NCI-H2107 treated with DMSO at 0.1 percent for 48 hours (cell line): Measurements from ENCODE around the gene CSNK2B.

Source experiments
- DNase-seq: peaks from one replicate; lab custom pipeline; 2025; ENCODE audit not compliant: unreplicated experiment; lab: John Stamatoyannopoulos, UW

Gene CSNK2B

GRCh38 chr6:31660381-31661261, 5.3 kb upstream of the CSNK2B start, which contains the start of gene C6orf47:
Gene C6orf47, minus strand, starts transcription at chr6:31660778. Its CDS starts 831 bp downstream, at chr6:31659947.
- DNase-seq = peak; percentile 30

DNA sequence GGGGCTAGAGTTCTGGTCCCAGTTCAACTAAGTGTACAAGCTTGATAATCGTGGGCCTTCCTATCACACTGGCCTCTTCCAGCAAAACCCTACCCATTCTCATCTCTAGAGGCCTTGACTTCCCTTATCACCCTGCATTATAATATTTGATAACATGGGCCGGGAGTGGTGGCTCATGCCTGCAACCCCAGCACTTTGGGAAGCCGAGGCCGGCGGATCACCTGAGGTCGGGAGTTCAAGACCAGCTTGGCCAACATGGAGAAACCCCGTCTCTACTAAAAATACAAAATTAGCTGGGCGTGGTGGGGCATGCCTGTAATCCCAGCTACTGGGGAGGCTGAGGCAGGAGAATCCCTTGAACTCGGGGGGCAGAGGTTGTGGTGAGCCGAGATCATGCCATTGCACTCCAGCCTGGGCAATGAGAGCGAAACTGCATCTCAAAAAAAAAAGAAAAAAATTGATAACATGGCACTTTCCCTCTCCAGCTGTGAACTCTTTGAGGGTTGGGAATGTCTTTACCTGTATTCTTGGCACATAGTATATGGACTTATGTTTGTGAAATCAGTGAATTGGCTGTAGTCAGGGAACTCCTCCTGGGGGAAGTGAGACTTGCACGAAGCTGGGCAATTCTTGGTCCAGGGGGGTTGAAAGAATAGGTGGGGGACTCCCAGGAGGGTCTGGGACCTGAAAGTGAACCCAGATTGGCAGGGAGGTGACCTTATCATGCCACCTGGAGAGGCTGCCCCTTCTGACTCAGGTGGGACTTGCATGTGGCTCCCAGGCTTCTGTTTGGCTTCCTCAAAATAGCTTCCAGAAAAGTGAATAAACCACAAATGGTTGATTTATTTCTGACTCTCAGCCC, 4.4 kb upstream of the CSNK2B start:
- no peak for DNase-seq

DNA sequence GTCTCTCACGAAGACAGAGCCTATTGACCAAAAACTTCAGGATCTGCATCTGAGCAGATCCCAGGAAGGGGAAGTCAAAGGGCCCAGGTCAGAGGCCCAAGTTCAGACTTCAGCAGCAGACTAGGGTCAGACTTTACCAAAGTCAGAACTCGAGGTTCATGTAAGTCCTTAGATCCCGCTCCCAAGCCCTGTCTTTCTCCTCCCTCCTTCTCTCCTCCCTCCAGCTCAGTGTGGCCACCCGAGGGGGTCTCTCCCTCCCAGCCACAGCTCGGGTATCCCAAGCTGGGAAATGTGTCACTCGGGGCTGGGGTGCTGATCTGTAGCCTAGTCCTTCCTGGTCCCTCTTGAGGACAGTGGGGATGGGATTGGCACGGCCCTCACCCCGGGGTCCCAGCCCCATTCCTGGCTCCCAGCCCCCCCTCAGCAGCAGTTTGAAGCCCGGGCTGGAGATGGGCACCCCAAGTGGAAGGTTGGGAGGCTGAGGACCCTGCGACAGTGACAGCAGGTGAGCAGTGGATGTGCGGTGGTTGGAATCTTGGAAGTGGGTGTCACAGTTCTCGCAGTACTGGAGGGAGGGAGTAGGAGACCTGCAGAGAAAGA, 3.7 kb upstream of the CSNK2B start:
- no peak for DNase-seq

DNA sequence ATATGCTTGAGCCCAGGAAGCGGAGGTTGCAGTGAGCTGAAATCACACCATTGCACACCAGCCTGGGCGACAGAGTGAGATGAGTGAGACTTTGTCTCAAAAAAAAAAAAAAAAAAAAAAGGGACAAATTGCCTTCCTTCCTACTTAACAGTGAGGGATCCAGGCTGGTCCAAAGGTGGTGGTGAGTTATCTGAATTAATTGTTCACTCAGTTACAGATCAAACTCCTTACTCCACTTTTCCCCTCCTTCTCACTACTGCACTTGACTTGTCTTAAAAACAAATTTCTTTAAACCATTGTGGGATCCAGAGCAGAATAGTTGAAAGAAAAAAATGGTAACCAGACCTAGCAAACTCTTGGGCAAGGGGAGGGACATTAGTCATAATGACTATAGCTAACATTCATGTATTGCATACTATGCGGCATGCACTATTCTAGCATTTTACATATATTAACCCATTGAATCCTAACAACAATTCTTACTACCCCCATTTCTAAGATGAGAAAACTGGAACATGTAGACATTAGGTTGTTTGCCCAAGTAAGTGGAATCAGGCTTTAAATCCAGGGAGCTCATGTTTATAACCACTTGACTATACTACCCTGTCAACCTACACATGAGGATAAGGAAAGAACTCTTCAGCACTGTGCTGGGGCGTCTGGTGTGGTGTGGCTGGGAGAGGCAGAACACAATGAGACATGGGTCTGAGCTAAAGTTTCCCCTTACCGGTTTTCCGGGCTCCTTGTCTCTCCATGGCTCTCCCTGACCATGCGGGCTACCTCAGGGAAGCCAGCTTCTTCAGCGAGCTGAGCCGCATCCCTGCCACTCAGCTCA, 2.5 kb upstream of the CSNK2B start:
- DNase-seq = no peak

DNA sequence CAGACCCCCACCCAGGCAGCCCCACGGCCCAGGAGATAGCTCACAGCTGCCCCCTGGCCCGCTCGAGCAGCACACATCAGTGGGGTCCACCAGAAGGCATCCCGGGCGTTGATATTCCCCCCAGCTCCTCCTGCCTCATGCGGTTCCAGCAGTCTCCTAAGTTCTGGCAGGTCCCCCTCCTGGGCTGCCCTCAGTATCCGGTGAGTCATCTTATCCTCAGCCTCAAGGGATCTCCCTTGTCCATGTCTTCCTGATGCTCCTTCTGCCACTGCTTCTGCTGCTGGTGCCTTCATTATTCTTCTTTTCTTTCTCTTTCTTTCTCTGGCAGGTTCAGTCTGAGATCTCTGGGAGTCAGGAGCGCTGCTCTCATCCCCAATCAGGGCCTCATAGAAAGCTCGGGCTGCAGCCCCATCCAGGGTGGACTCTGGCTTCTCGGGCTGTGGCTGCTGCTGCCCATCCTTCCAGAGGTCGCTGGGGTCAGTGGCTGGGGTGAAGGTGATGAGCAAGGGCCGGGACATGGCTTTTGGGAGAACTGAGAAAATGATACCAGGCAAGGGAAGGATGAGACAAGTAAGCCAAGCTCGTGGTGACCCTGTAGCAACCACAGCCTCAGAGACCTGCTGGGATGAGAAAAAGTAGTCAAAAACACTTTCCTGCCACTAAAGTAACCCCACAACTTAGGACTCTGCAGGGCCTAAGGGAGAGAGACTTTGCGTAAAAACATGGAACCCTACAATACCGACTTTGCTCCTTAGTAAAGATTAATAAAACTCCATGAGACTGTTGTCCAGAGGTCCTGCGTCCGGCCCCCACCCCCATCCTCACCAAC, 1.7 kb upstream of the CSNK2B start:
- DNase-seq = no peak

DNA sequence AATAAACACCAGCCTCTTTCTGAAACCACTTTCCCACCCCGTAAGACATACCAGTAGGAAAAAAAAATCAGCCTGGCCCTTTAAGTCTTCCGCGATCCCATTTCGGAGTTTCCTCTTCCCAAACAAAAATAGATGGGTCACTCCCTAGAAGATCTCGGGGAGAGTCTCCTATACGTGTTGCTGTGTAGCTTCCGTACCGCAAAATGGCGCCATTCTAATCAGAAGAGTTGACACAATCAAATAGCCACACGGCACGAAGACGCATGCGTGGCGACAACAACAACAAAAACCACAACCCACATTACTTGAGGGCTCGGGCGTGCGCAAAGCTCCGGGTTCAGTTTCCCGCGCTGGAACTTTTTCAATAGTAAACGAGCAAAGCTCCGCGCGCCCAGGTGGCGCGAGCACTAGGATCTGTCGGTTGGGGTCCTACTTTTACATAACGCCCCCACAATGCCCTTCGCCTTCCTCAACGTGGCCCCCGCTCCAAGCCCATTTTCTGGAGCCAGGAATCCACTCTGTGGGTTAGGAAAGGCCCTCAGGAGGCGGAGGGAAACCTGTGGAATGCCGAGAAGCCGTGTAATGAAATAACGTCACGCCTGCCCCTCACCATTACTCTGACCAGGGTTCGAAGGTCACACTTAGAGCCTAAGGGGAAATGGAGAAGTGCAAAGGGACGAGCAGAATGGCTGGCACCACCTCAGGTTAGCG, 935 bp upstream of the CSNK2B start, which contains the start of gene GPANK1:
TSS of gene GPANK1 (minus strand) at position 208 of the 711 bp plus-strand sequence. CDS start 519 bp downstream, outside the sequence.
- DNase-seq = peak; percentile 72

DNA sequence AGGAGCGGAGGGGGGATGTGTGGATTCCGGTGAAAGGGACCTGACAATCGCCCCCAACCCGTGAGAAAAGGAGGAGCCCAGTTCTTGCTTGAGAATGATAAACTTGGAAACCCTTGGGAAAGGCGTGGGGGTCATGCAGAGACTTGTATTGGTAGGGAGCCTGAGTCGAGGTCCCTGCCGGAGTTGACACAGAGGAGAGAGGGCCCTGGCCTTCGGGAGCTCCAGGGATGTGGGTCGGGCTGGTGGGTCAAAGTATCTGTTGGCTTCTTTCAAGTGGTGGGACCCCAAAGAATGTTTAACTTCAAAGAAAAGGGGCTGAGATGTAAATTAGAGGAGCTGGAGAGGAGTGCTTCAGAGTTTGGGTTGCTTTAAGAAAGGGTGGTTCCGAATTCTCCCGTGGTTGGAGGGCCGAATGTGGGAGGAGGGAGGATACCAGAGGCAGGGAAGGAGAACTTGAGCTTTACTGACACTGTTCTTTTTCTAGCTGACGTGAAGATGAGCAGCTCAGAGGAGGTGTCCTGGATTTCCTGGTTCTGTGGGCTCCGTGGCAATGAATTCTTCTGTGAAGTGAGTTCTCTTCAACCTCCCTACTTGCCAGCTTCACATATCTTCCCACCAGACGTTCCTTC, 571 bp downstream of the CSNK2B start:
- DNase-seq = no peak

- no peak for DNase-seq
These were observed 3.8 kb downstream of the CSNK2B start, which contains the start of gene LY6G5B for GRCh38 chr6:31669676-31670075. Gene LY6G5B, plus strand, starts transcription at chr6:31669976. Its CDS starts 975 bp downstream, at chr6:31670951.

GRCh38 chr6:31676322-31676903, 10.5 kb downstream of the CSNK2B start:
- DNase-seq = no peak

DNA sequence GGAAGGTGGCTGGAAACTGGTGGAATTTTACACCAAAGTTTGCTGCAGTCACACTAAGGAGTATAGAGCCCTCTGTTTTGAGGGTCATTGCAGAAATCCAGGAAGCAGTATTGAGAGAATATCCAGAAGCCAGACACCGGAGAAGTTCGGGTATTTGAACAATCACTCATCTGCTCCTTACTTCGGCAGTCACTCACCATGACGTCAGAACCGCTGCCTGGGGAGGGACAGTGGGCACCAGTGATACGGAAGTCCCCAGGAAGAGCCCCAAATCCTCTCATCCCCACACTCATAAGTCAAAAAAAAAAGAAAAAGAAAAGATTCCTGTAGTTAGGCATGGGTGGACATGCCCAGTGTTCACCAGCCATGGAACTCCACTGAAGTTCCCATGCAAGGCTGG, 11.0 kb downstream of the CSNK2B start:
- no peak for DNase-seq

DNA sequence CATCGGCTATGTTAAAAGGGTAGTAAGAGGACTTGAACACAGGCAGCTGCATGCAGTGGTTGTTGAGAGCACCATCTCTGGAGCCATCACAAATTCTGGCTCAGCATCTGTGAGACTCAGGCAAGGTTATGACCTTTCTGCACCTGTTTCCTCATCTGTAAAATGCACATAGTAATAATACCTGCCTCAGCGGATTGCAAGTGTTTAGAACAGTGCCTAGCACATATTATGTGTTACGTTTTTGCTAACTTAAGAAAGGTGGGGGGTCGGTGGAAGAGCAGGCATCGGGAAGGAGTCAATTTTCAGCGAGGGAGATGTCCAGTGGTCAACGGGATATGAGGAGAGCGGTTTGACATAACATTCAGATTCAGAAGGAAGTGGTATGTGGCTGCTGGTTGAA, 12.1 kb downstream of the CSNK2B start:
- DNase-seq = no peak

DNA sequence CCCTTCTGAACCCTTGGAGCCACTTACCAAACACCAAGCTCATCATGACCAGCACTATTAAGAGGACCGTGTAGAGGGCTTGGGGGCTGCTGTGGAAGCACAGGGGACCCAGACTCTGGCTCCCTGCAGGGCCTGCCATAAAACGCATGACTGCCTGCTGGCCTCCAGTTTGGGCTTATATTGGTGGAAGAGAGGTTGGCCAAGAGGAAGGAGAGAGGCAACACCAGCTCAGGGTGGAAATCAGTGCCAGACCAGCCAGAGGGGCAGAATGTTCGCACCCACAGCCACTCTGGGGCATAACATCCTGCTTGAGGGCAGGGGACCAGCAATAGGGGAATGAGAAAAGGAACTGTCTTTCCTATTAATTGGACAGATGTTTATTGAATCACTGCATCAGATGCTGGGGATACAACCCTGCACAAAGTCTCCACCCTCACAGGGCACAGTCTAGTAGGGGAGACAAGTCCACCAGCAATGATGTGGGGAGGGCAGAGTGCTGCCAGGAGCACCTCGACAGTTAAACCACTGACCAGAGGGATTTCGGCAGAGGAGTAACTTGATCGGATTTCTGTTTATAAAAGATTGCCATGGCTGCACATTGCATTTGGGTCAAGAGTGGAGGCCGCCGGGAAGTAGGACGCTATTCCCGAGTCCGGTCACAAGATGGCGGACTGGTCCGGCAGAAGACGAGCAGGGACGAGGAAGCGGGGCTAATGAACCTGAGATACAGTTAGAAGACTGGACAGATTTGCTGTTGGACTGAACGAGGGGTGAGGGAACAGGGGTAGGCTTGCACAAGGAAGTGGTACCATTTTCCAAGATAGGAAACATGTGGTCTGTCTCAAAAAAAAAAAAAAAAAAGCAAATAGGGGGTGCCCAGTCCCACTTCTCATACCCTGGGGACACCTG, 14.6 kb downstream of the CSNK2B start, which contains the start of gene LY6G5C:
TSS of gene LY6G5C (minus strand) at position 842 of the 909 bp plus-strand sequence. CDS start at position 148, 694 bp downstream.
- peak; percentile 46 for DNase-seq

GRCh38 chr6:31681135-31681671, 15.3 kb downstream of the CSNK2B start:
- peak; percentile 21 for DNase-seq

DNA sequence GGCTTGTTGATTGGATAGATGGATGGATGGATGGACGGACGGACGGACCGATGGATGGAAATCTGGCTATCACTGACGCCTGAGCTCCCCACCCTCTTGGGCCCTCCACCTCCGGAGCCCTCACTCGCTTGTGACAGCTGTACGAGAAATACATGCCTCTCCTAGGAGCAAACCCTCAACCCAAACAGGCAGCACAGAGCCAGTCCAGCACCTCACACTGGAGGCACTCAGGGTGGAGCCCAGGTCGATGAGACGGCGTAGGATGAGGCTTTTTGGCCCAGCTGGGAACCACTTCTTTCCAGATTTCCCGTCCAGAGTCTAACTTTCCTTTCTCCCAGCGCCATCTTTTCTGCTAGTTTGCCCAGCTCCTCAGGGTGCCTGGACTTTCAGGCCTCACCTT, 17.7 kb downstream of the CSNK2B start:
- no peak for DNase-seq

DNA sequence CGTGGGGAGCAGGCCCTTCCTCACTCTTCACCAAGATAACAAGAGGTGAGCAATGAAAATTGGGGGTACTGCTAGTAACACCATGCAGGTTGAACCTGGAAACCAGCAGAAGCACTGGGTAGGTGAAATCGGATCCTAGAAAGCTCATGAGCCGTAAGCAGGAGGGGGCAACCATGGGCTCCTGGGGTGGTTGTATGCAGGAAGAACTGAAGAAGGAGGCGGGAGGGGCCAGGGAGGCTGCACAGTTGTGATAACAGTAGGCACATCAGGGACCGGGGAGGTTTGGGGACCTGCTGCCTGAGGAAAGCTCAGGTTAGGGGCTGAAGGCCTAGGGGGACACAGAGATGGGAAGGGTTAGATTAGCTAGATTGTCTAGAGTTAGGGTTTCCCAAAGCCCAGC, 20.6 kb downstream of the CSNK2B start:
- DNase-seq = no peak

DNA sequence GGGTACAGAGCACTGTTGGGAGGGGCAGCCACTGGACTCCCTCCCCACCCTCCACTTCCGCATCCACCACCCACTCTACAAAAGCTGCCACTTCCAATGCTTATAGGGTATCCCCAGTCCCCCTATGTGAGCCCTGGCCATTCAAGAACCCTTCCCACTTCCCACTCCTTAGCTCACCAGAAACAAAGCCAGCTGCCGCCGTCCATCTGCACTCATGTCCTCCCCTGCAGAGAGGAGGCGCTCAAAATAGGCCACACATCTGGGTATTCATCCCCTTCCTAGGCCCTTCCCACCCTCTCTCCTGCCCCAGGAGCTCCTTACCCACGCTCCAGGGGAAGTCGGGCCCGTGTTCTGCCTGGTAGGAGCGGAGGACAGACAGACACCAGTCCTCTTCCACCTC, 21.4 kb downstream of the CSNK2B start:
- no peak for DNase-seq
